ENCODE measurements around the gene KCND3. TPM values are rescaled to one million over a fixed set of nuclear protein-coding genes. Genes with fewer than 3 reads are reported as not detected.

KCND3 gene
- total RNA-seq, 4 donors from 2014 or later, result 1.0 to 6.9 (median 3.9) TPM

- no peaks in the 10 kb centered on the region for H3K27me3 ChIP-seq
- WGBS, 2 donors, result 80 to 84% methylated on average over 10 of the region's 10 CpGs
- H3K36me3 ChIP-seq, result no peaks in the 10 kb centered on the region
- no peaks in the 10 kb centered on the region for H3K9me3 ChIP-seq
- no peak for DNase-seq (ENCODE audit: low spot score in 2 of 2)
- H3K27ac ChIP-seq, result no peak overlapping the region
- H3K4me1 ChIP-seq, result no peaks in the 10 kb centered on the region
- no peak overlapping the region for H3K4me3 ChIP-seq
- TF ChIP-seq, protein P1, sequence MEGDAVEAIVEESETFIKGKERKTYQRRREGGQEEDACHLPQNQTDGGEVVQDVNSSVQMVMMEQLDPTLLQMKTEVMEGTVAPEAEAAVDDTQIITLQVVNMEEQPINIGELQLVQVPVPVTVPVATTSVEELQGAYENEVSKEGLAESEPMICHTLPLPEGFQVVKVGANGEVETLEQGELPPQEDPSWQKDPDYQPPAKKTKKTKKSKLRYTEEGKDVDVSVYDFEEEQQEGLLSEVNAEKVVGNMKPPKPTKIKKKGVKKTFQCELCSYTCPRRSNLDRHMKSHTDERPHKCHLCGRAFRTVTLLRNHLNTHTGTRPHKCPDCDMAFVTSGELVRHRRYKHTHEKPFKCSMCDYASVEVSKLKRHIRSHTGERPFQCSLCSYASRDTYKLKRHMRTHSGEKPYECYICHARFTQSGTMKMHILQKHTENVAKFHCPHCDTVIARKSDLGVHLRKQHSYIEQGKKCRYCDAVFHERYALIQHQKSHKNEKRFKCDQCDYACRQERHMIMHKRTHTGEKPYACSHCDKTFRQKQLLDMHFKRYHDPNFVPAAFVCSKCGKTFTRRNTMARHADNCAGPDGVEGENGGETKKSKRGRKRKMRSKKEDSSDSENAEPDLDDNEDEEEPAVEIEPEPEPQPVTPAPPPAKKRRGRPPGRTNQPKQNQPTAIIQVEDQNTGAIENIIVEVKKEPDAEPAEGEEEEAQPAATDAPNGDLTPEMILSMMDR (IDR thresholded peaks at IDR 0.05), result no peak
These were observed 177.6 kb downstream of the KCND3 start for GRCh38 chr1:111811891-111812290.

GRCh38 chr1:111805251-111805650 is 184.2 kb downstream of the KCND3 start:
- TF ChIP-seq EP300 (IDR thresholded peaks at IDR 0.05), result no peak
- no peak for TF ChIP-seq POLR2A (IDR thresholded peaks at IDR 0.05)
- TF ChIP-seq, protein P1 (IDR thresholded peaks at IDR 0.05), result no peak
- H3K9me3 ChIP-seq, result no peaks in the 10 kb centered on the region
- no peaks in the 10 kb centered on the region for H3K36me3 ChIP-seq
- no peak overlapping the region for H3K4me3 ChIP-seq
- no peaks in the 10 kb centered on the region for H3K4me1 ChIP-seq
- no peaks in the 10 kb centered on the region for H3K27me3 ChIP-seq
- H3K27ac ChIP-seq, result no peak overlapping the region
- WGBS, 2 donors, result 83 to 85% methylated on average over 2 of the region's 2 CpGs
- DNase-seq (ENCODE audit: low spot score in 2 of 2), result no peak

DNA sequence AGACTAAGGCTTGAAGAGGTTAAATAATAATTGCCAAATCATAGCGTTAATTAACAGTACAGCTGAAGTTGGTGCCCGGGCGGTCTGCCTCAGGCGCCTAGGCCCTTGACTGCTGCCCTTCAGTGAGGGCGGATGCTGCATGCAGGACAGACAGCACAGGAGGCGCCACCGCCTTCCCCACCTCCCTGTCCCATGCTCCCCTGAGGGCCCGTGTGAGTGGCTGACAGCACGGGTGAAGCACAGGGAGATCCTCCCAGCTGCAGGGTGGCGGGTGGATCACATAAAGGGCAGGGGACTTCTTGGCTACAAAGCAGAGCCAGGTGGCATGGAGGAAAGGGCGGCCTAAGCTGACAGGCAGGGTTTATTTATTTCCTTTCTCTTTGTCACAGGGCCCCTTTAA is 184.7 kb downstream of the KCND3 start:
- no peak overlapping the region for H3K4me3 ChIP-seq
- DNase-seq (ENCODE audit: low spot score in 2 of 2), result no peak
- TF ChIP-seq, protein P1 (IDR thresholded peaks at IDR 0.05), result no peak
- TF ChIP-seq EP300 (IDR thresholded peaks at IDR 0.05) (no peak), POLR2A (IDR thresholded peaks at IDR 0.05) (no peak)
- no peaks in the 10 kb centered on the region for H3K9me3 ChIP-seq
- H3K27me3 ChIP-seq, result no peaks in the 10 kb centered on the region
- H3K36me3 ChIP-seq, result no peaks in the 10 kb centered on the region
- no peaks in the 10 kb centered on the region for H3K4me1 ChIP-seq
- WGBS, 2 donors, result 71 to 72% methylated on average over 11 of the region's 11 CpGs
- H3K27ac ChIP-seq, result no peak overlapping the region

DNA sequence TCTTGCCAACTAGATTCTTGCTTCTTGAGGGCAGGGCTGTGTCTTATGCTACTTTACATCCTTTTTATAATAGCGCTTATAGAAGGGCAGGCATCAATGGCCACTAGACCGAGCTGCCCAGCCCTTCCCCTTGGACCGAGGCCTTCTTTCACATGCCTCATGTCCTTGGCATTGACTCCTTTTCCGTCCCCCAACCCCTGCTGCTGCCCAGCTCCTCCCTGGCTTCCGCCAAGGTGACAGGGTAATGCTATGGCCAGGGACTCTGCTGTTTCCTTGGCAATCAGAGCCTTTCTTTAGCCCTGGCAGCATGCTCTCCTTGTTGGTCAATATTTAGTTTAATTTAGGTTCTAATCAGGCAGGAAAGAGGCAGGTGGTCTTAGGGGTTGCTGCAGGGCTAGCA is 185.5 kb downstream of the KCND3 start:
- Histone ChIP-seq H3K4me1 (no peaks in the 10 kb centered on the region), H3K4me3 (no peak overlapping the region), H3K36me3 (no peaks in the 10 kb centered on the region), H3K27me3 (no peaks in the 10 kb centered on the region), H3K27ac (no peak overlapping the region), H3K9me3 (no peaks in the 10 kb centered on the region)
- TF ChIP-seq, protein P1 (IDR thresholded peaks at IDR 0.05), result no peak
- TF ChIP-seq EP300 (IDR thresholded peaks at IDR 0.05) (no peak), POLR2A (IDR thresholded peaks at IDR 0.05) (no peak)
- 85 to 88% methylated on average over 5 of the region's 5 CpGs for WGBS, 2 donors
- DNase-seq (ENCODE audit: low spot score in 2 of 2), result no peak

- no peak for DNase-seq (ENCODE audit: low spot score in 2 of 2)
- Histone ChIP-seq H3K9me3 (no peaks in the 10 kb centered on the region), H3K36me3 (no peaks in the 10 kb centered on the region), H3K27ac (no peak overlapping the region), H3K27me3 (no peaks in the 10 kb centered on the region), H3K4me3 (no peak overlapping the region), H3K4me1 (no peaks in the 10 kb centered on the region)
- WGBS, 2 donors, result 88 to 92% methylated on average over 5 of the region's 5 CpGs
- TF ChIP-seq POLR2A (IDR thresholded peaks at IDR 0.05) (no peak), EP300 (IDR thresholded peaks at IDR 0.05) (no peak)
These were observed 186.5 kb downstream of the KCND3 start for GRCh38 chr1:111802984-111803383.

DNA sequence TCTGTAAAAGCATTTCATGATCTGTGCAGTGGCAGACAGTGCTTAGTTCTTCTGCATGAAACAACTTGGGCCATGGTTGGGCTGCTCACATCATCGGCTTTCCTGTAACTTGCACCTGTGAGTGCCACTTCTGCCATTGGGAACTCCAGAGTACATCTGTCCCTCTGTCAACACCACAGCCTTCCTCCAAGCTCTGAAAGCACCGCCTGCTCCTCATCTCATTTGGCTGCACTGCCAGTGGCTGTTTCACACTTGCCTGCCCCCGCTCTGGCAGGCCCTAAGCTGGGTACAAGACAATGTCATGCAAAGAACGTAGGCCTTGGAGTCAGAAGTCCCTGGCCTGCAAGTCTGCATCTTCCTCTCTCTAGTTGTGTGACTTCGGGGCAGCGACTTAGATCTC is 187.4 kb downstream of the KCND3 start:
- no peak for DNase-seq (ENCODE audit: low spot score in 2 of 2)
- H3K4me3 ChIP-seq, result no peak overlapping the region
- TF ChIP-seq POLR2A (IDR thresholded peaks at IDR 0.05) (no peak), EP300 (IDR thresholded peaks at IDR 0.05) (no peak)
- TF ChIP-seq, protein P1 (IDR thresholded peaks at IDR 0.05), result no peak
- no peaks in the 10 kb centered on the region for H3K27me3 ChIP-seq
- WGBS, 2 donors, result 89 to 91% methylated on average over 6 of the region's 6 CpGs
- no peaks in the 10 kb centered on the region for H3K4me1 ChIP-seq
- no peaks in the 10 kb centered on the region for H3K36me3 ChIP-seq
- H3K9me3 ChIP-seq, result no peaks in the 10 kb centered on the region
- no peak overlapping the region for H3K27ac ChIP-seq

Data from tibial nerve (tissue), 4 donors.